Heart right ventricle (tissue), 16 donors: ENCODE measurements around the gene PPIF. TPM values are rescaled to one million over a fixed set of nuclear protein-coding genes. Genes with fewer than 3 reads are reported as not detected.
A peak's percentile ranks its signal among the peaks of the same experiment; 100 is the strongest.

Experiments used
- ATAC-seq, 8 donors: fragments of 200-7000 bp; cut with Tn5 transposase; one replicate each; pipeline ENCODE4 v1.9.1; 2020; ENCODE audit warnings: mild to moderate bottlenecking in 8 of 8, moderate library complexity in 8 of 8, moderate number of reproducible peaks in 1 of 8
- DNase-seq, 2 donors: peaks; one replicate each; pipeline ENCODE4 v3.0.0-alpha.2; 2020
- H3K27ac ChIP-seq, 10 donors: fragments of 200-600 bp; sonication (generic) in 2 of 10; one replicate each; pipeline versions ENCODE4 v1.5.0 to v1.8.0; 2020 to 2022; ENCODE audit warnings: mild to moderate bottlenecking in 3 of 10
- H3K27me3 ChIP-seq, 7 donors: fragments of 200-600 bp; one replicate each; pipeline ENCODE4 v1.8.0; 2021 to 2022; ENCODE audit warnings: mild to moderate bottlenecking in 2 of 7
- H3K36me3 ChIP-seq, 9 donors: fragments of 200-600 bp; sonication (generic) in 1 of 9; one replicate each; pipeline versions ENCODE4 v1.5.0 to v1.8.0; 2020 to 2022; ENCODE audit warnings: mild to moderate bottlenecking in 2 of 9
- H3K4me1 ChIP-seq, 9 donors: fragments of 200-600 bp; sonication (generic) in 1 of 9; one replicate each; pipeline versions ENCODE4 v1.5.0 to v1.8.0; 2020 to 2022; ENCODE audit warnings: mild to moderate bottlenecking in 4 of 9
- H3K4me3 ChIP-seq, 10 donors: fragments of 200-600 bp; sonication (generic) in 2 of 10; one replicate each; pipeline versions ENCODE4 v1.5.0 to v1.8.0; 2020 to 2022; ENCODE audit warnings: mild to moderate bottlenecking in 7 of 10, moderate library complexity in 2 of 10
- H3K9me3 ChIP-seq, 11 donors: fragments of 200-600 bp in 10 of 11; sonication (generic) in 2 of 11; one replicate each; pipeline versions ENCODE4 v1.5.0 to v1.8.0; 2013 to 2022; ENCODE audit warnings: mild to moderate bottlenecking in 2 of 11, control low read depth in 1 of 11, moderate library complexity in 1 of 11
- CTCF ChIP-seq, 9 donors: fragments of 200-600 bp; sonication (generic) in 2 of 9; IDR thresholded peaks; one replicate each; pipeline versions ENCODE4 v1.5.0 to v1.8.0; 2021 to 2022; ENCODE audit warnings: antibody characterized with exemption in 9 of 9, mild to moderate bottlenecking in 5 of 9, moderate library complexity in 1 of 9
- whole genome bisulfite sequencing, 2 donors: extraction: QIAGEN DNeasy Blood & Tissue Kit; methylation state at CpG; one replicate each; pipeline ENCODE4 v1.1.7; 2013; ENCODE audit warnings: inconsistent platforms in 1 of 2; 5-methylcytosine and 5-hydroxymethylcytosine counted together
- intact Hi-C, 10 donors: fragments of 100-400 bp; cut with DNase I; formaldehyde crosslinking; loops; one replicate each; pipeline versions ENCODE4 v1.11.1 to v1.14.2; 2022
- polyA plus RNA-seq, 2 donors: library from polyadenylated mRNA; stranded (reverse); fragments of 200-250 nt; gene quantifications; one replicate each; pipeline ENCODE4 v1.2.3, GENCODE V29; 2013
- total RNA-seq, 10 donors: library from RNA; stranded (reverse); fragmentation: NEBNext Ultra II Directional in 3 of 10; extraction: Animal tissue kit (Norgen Biotek cat#: 25700) in 3 of 10; gene quantifications; one replicate each; pipeline versions ENCODE4 v1.2.1 to v1.2.4, GENCODE V29; 2021 to 2023
- donor health status: Arrhythmogenic right ventricular cardiomyopathy.
- donor health status: ischemic (EF 13 %, LVEDD 7.1; RV severe dilation, severe dysfunction).
- donor health status: healthy with polysubstance abuse.
- donor health status: DM: no; HTN: yes; CAD: no.
- donor health status: DM: no; HTN: no; CAD: no.
- donor health status: ischemic (EF 25% LVEDD 6.9; RV normal size, moderate dysfunction).
- donor health status: ischemic (EF 25% LVEDD 5.7; RV mildly dilated, moderate dysfunction).
- donor health status: healthy.
- donor health status: DM: yes; HTN: yes; CAD: no.
- donor health status: Ischemic cardiomyopathy.
- donor health status: ischemic (EF 35%, LVEDD 5.7; RV mildly dilated, moderate dysfunction).
- donor health status: nonischemic (EF 11% LVEDD 7.7; RV severe dilation, severe dysfunction).
- donor health status: DM: yes; HTN: yes; CAD: no.
- donor health status: PGD.
- donor health status: ischemic (EF 29% LVEDD 5.4; RV normal size, mild dysfunction).
- donor health status: nonischemic (EF 23%, LVEDD 6.1; RV moderate dilation, normal function).

Gene PPIF
- total and polyA plus RNA-seq, 12 donors = 44.3 to 205 (median 146) TPM

- ATAC-seq (no peak), DNase-seq (no peak)
- intact Hi-C loops = no loop called here
- Histone ChIP-seq H3K9me3 (peaks cover 0 to 5% (median 0%) of the 10 kb centered on the region in 11 donors), H3K36me3 (peaks cover 0 to 20% (median under 1%) of the 10 kb centered on the region in 9 donors), H3K27ac (no peak overlapping the region), H3K4me1 (peaks cover 3 to 78% (median 8%) of the 10 kb centered on the region in 9 donors), H3K4me3 (no peak overlapping the region), H3K27me3 (no peaks in the 10 kb centered on the region)
- TF ChIP-seq CTCF (IDR thresholded peaks at IDR 0.05) = no peak
- 85 to 86% methylated on average over 11 of the region's 11 CpGs for WGBS, 2 donors
Measured at GRCh38 chr10:79319115-79319771, 28.0 kb upstream of the PPIF start.

GRCh38 chr10:79320316-79320715, 27.0 kb upstream of the PPIF start:
- intact Hi-C loops = no loop called here
- Histone ChIP-seq H3K4me1 (peaks cover 3 to 78% (median 8%) of the 10 kb centered on the region in 9 donors), H3K36me3 (peaks cover 0 to 10% (median 0%) of the 10 kb centered on the region in 9 donors), H3K4me3 (no peak overlapping the region), H3K27ac (peak overlapping the region in 1 of 10 donors; percentile 78), H3K9me3 (peaks cover 0 to 5% (median 0%) of the 10 kb centered on the region in 11 donors), H3K27me3 (no peaks in the 10 kb centered on the region)
- ATAC-seq = no peak
- TF ChIP-seq CTCF (IDR thresholded peaks at IDR 0.05) = no peak
- 96 to 100% methylated on average over 2 of the region's 2 CpGs for WGBS, 2 donors
- no peak for DNase-seq

DNA sequence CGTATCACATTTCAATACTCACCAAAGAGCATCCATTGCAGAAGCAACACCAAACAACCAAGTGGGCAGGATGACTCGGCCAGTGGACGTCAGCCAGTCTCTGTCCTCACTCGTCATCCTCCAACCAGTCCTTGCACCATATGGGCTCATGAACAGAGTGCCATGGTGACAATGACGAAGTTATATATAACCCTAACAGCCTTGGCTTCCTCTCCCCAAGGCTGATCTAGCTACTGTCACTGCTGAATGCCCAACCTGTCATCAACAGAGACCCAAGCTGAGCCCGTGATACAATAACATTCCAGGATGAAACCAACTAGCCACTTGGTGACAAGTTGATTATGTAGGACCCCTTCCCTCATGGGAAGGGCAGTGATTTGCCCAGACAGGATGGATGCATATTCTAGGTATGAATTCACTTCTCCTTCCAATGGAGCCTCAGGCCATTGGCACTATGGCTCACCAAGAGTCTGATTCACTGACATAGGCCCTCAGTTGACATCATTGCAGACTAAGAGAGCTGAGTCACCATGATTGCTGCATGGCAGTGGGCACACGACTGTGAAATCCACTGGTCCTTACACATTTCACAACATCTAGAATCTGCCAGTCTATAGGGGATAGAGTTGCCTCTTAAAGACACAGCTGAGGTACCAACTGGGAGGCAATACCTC, 26.3 kb upstream of the PPIF start:
- peak in 1 of 8 donors; percentile 25 for ATAC-seq
- no peak for DNase-seq
- Histone ChIP-seq H3K4me1 (peaks cover 3 to 78% (median 8%) of the 10 kb centered on the region in 9 donors), H3K4me3 (no peak overlapping the region), H3K9me3 (peaks cover 0 to 5% (median 0%) of the 10 kb centered on the region in 11 donors), H3K27ac (peak overlapping the region in 1 of 10 donors; percentile 78), H3K27me3 (no peaks in the 10 kb centered on the region), H3K36me3 (peaks cover 0 to 3% (median 0%) of the 10 kb centered on the region in 9 donors)
- no peak for TF ChIP-seq CTCF (IDR thresholded peaks at IDR 0.05)
- WGBS, 2 donors = 75 to 81% methylated on average over 7 of the region's 7 CpGs
- intact Hi-C loops = no loop called here

GRCh38 chr10:79321494-79321882, 25.8 kb upstream of the PPIF start:
- no peak for DNase-seq
- H3K27ac ChIP-seq = peak overlapping the region in 1 of 10 donors; percentile 78
- ATAC-seq = no peak
- intact Hi-C loops = no loop called here
- H3K4me1 ChIP-seq = peaks cover 3 to 73% (median 8%) of the 10 kb centered on the region in 9 donors
- no peak for TF ChIP-seq CTCF (IDR thresholded peaks at IDR 0.05)
- WGBS, 2 donors = 79 to 93% methylated on average over 2 of the region's 2 CpGs
- no peak overlapping the region for H3K4me3 ChIP-seq
- no peaks in the 10 kb centered on the region for H3K36me3 ChIP-seq
- H3K27me3 ChIP-seq = no peaks in the 10 kb centered on the region
- H3K9me3 ChIP-seq = peaks cover 0 to 5% (median 0%) of the 10 kb centered on the region in 11 donors
